ENCODE results near the gene RINL.
A peak's percentile ranks its signal among the peaks of the same experiment; 100 is the strongest.

The RINL gene

DNA sequence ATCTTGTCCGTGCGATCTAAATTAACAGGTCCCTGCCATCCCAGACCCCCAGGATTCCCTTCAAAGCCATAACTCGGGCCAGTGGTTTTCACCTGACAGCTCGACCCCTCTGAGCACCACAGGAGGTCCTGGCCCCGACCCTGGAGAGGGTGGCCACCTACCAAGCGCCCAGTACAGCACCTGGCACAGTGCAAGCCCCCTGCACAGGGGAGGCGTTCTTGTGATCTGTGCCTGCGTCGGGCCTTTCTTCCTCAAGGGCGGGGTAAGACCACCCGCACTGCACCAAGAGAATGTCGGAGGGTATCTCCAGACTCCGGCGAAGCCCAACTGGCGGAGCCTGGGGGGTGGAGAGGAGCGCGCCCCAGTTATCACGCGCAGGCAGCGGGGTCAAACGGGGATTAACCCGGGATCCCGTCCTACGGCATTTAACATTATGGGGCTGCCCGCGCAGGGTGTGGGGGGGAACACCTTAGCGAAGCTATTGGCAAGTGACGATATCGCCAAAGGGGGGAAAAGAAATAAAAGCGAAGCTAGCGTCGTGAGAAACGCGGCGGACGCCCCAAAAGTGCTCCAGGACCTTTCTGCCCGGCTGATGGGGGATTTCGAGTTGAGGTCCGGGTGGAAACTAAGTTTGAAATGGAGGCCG is 27.0 kb downstream of the RINL start:
- no peak overlapping the region for H3K23ac ChIP-seq (ENCODE audit: low read length)
- peak overlapping the region; percentile 72 for H2BK12ac ChIP-seq (ENCODE audit: low read length)
- H3K79me2 ChIP-seq (ENCODE audit: control insufficient read depth, insufficient read depth, low read length, poor library complexity), result peaks cover 28% of the 10 kb centered on the region
- no peaks in the 10 kb centered on the region for H3K27me3 ChIP-seq (ENCODE audit: insufficient read depth, low read length)
- peak overlapping the region; percentile 34 for H3K9ac ChIP-seq (ENCODE audit: low read length)
- peak overlapping the region; percentile 75 for H3K4me3 ChIP-seq (ENCODE audit: low read depth, low read length)
- peak overlapping the region; percentile 78 for H4K8ac ChIP-seq (ENCODE audit: low read depth, low read length)
- peak overlapping the region; percentile 73 for H3K4me2 ChIP-seq (ENCODE audit: low read length)
- peak overlapping the region; percentile 46 for H3K4ac ChIP-seq (ENCODE audit: low read depth, low read length)
- peak overlapping the region; percentile 81 for H3K27ac ChIP-seq (ENCODE audit: low read depth, low read length)
- peak overlapping the region; percentile 67 for H3K14ac ChIP-seq (ENCODE audit: low read length)
- peaks cover under 1% of the 10 kb centered on the region for H3K9me3 ChIP-seq (ENCODE audit: insufficient read depth, low read depth, low read length)
- peak overlapping the region; percentile 65 for H2AK5ac ChIP-seq (ENCODE audit: low read length)
- H4K12ac ChIP-seq (ENCODE audit: low read depth, low read length), result peak overlapping the region; percentile 37
- no peak for DNase-seq
- peak overlapping the region; percentile 54 for H2BK120ac ChIP-seq (ENCODE audit: insufficient read depth, low read length, poor library complexity)
- peak overlapping the region; percentile 86 for H4K91ac ChIP-seq (ENCODE audit: low read depth, low read length)
- peak overlapping the region; percentile 79 for H2BK5ac ChIP-seq (ENCODE audit: low read depth, low read length, poor library complexity)
- H3K36me3 ChIP-seq (ENCODE audit: control insufficient read depth in 1 of 2, insufficient read depth in 2 of 2, low read length in 2 of 2), result peaks cover 17 to 20% of the 10 kb centered on the region in 2 experiments
- peaks cover 19 to 20% of the 10 kb centered on the region in 2 experiments for H3K4me1 ChIP-seq (ENCODE audit: control insufficient read depth in 1 of 2, insufficient read depth in 2 of 2, low read length in 2 of 2)
- H3K79me1 ChIP-seq (ENCODE audit: low read length), result peaks cover 27% of the 10 kb centered on the region
- peak overlapping the region; percentile 44 for H2AFZ ChIP-seq (ENCODE audit: insufficient read depth, low read length, poor library complexity)
- H3K18ac ChIP-seq (ENCODE audit: low read length), result peak overlapping the region; percentile 28
- WGBS (ENCODE audit: extremely low coverage, insufficient coverage, insufficient read length), result no CpG with 5 or more reads among the region's 40 CpGs

DNA sequence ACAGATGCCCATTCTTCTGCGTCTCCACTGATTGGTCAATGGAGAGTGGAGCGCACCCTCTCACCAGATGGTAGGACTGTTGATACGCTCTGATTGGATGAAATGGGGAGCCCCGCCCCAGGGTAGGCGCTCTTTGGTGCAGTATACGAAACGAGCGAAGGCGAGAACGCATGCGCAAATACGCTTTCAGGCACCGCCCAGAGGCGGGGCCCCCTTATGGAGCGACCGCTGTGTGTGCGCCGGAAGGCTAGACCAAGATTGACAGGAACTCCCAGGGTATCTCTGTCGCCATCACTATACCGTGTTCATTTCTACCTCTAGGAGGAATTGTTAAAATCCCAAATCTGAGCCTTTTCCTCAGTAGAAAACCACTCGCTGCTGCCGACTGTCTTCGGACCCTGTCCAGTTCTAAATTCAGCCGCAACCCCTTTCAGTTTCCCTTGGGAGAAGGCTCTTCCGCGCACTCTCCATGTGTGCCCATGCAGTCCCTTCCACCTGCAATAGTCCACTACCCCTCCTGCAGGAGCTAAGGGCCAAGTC is 27.6 kb downstream of the RINL start:
- H3K9me3 ChIP-seq (ENCODE audit: insufficient read depth, low read depth, low read length), result no peaks in the 10 kb centered on the region
- H3K18ac ChIP-seq (ENCODE audit: low read length), result peak overlapping the region; percentile 28
- peak overlapping the region; percentile 81 for H3K27ac ChIP-seq (ENCODE audit: low read depth, low read length)
- peaks cover 23 to 26% of the 10 kb centered on the region in 2 experiments for H3K36me3 ChIP-seq (ENCODE audit: control insufficient read depth in 1 of 2, insufficient read depth in 2 of 2, low read length in 2 of 2)
- peak overlapping the region; percentile 37 for H4K12ac ChIP-seq (ENCODE audit: low read depth, low read length)
- no peak overlapping the region for H3K23ac ChIP-seq (ENCODE audit: low read length)
- peak overlapping the region; percentile 38 for H2AFZ ChIP-seq (ENCODE audit: insufficient read depth, low read length, poor library complexity)
- peak overlapping the region; percentile 63 for H2BK12ac ChIP-seq (ENCODE audit: low read length)
- H3K79me2 ChIP-seq (ENCODE audit: control insufficient read depth, insufficient read depth, low read length, poor library complexity), result peaks cover 28% of the 10 kb centered on the region
- H2BK120ac ChIP-seq (ENCODE audit: insufficient read depth, low read length, poor library complexity), result peak overlapping the region; percentile 54
- WGBS (ENCODE audit: extremely low coverage, insufficient coverage, insufficient read length), result no CpG with 5 or more reads among the region's 26 CpGs
- H3K4me1 ChIP-seq (ENCODE audit: control insufficient read depth in 1 of 2, insufficient read depth in 2 of 2, low read length in 2 of 2), result peaks cover 19 to 20% of the 10 kb centered on the region in 2 experiments
- H3K4ac ChIP-seq (ENCODE audit: low read depth, low read length), result peak overlapping the region; percentile 46
- peak overlapping the region; percentile 45 for H3K4me3 ChIP-seq (ENCODE audit: low read depth, low read length)
- H3K14ac ChIP-seq (ENCODE audit: low read length), result peak overlapping the region; percentile 67
- peak overlapping the region; percentile 86 for H4K91ac ChIP-seq (ENCODE audit: low read depth, low read length)
- peak overlapping the region; percentile 78 for H4K8ac ChIP-seq (ENCODE audit: low read depth, low read length)
- peaks cover 27% of the 10 kb centered on the region for H3K79me1 ChIP-seq (ENCODE audit: low read length)
- H3K9ac ChIP-seq (ENCODE audit: low read length), result peak overlapping the region; percentile 34
- no peaks in the 10 kb centered on the region for H3K27me3 ChIP-seq (ENCODE audit: insufficient read depth, low read length)
- H3K4me2 ChIP-seq (ENCODE audit: low read length), result peak overlapping the region; percentile 73
- peak overlapping the region; percentile 28 for H2BK5ac ChIP-seq (ENCODE audit: low read depth, low read length, poor library complexity)
- peak in 1 of 2 donors; percentile 100 for DNase-seq
- H2AK5ac ChIP-seq (ENCODE audit: low read length), result peak overlapping the region; percentile 65

DNA sequence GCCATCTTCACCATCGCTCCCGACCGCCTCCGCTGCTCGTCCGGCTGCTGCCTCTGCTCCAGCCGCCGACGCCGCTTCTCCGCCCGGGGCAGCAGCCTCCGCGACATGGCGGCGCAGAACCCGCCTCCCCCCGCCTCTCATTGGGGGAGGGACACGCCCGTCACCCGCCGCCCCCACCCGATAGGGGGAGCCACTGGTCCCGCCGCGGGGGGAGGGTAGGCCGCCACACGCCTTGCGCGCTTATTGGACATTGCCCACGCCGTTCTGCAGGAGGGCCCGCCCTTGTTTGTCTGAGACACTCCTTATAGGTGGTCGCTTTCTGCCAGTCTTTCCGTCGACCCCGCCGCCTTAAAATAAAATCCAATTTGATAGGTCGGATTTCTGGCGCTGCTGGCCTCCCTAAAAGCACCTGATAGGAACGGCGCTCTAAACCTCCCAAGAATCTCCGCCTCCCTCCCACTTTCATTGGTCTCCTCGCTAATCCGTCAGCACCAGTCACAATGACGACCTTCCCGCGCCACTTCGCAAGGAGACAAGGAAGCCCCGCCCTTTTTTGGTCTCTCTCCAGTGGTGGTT is 28.1 kb downstream of the RINL start, which contains the start of gene HNRNPL:
HNRNPL (minus strand) TSS at position 127 of the 576 bp plus-strand sequence; CDS start at position 107, 20 bp downstream.
- Histone ChIP-seq H2BK5ac (ENCODE audit: low read depth, low read length, poor library complexity) (peak within 1 kb of the TSS; percentile 98), H4K8ac (ENCODE audit: low read depth, low read length) (peak within 1 kb of the TSS; percentile 97), H2AFZ (ENCODE audit: insufficient read depth, low read length, poor library complexity) (peak within 1 kb of the TSS; percentile 53), H3K4me2 (ENCODE audit: low read length) (peak within 1 kb of the TSS; percentile 73), H3K36me3 (ENCODE audit: control insufficient read depth in 1 of 2, insufficient read depth in 2 of 2, low read length in 2 of 2) (peaks cover 29 to 31% of the 10 kb centered on the region in 2 experiments), H3K79me1 (ENCODE audit: low read length) (peaks cover 27% of the 10 kb centered on the region), H3K18ac (ENCODE audit: low read length) (peak within 1 kb of the TSS; percentile 96), H3K27me3 (ENCODE audit: insufficient read depth, low read length) (no peaks in the 10 kb centered on the region), H2BK120ac (ENCODE audit: insufficient read depth, low read length, poor library complexity) (peak within 1 kb of the TSS; percentile 98), H2BK12ac (ENCODE audit: low read length) (peak within 1 kb of the TSS; percentile 63), H4K91ac (ENCODE audit: low read depth, low read length) (peak within 1 kb of the TSS; percentile 100), H3K27ac (ENCODE audit: low read depth, low read length) (peak within 1 kb of the TSS; percentile 99), H3K4me1 (ENCODE audit: control insufficient read depth in 1 of 2, insufficient read depth in 2 of 2, low read length in 2 of 2) (peaks cover 19 to 20% of the 10 kb centered on the region in 2 experiments), H3K23ac (ENCODE audit: low read length) (no peak within 1 kb of the TSS), H3K14ac (ENCODE audit: low read length) (peak within 1 kb of the TSS; percentile 98), H3K4me3 (ENCODE audit: low read depth, low read length) (peak within 1 kb of the TSS; percentile 95), H3K9ac (ENCODE audit: low read length) (peak within 1 kb of the TSS; percentile 85), H3K4ac (ENCODE audit: low read depth, low read length) (peak within 1 kb of the TSS; percentile 99), H4K12ac (ENCODE audit: low read depth, low read length) (peak within 1 kb of the TSS; percentile 84), H2AK5ac (ENCODE audit: low read length) (peak within 1 kb of the TSS; percentile 87), H3K79me2 (ENCODE audit: control insufficient read depth, insufficient read depth, low read length, poor library complexity) (peaks cover 28% of the 10 kb centered on the region), H3K9me3 (ENCODE audit: insufficient read depth, low read depth, low read length) (no peaks in the 10 kb centered on the region)
- peak; percentile 100 for DNase-seq
- no CpG with 5 or more reads among the region's 50 CpGs for WGBS (ENCODE audit: extremely low coverage, insufficient coverage, insufficient read length)

GRCh38 chr19:38849147-38849859 is 28.8 kb downstream of the RINL start:
- WGBS (ENCODE audit: extremely low coverage, insufficient coverage, insufficient read length), result no CpG with 5 or more reads among the region's 76 CpGs
- Histone ChIP-seq H2AK5ac (ENCODE audit: low read length) (peak overlapping the region; percentile 87), H3K4me2 (ENCODE audit: low read length) (peak overlapping the region; percentile 68), H3K79me1 (ENCODE audit: low read length) (peaks cover 27% of the 10 kb centered on the region), H2BK5ac (ENCODE audit: low read depth, low read length, poor library complexity) (peak overlapping the region; percentile 98), H3K9me3 (ENCODE audit: insufficient read depth, low read depth, low read length) (no peaks in the 10 kb centered on the region), H2AFZ (ENCODE audit: insufficient read depth, low read length, poor library complexity) (peak overlapping the region; percentile 53), H3K36me3 (ENCODE audit: control insufficient read depth in 1 of 2, insufficient read depth in 2 of 2, low read length in 2 of 2) (peaks cover 35 to 38% of the 10 kb centered on the region in 2 experiments), H3K18ac (ENCODE audit: low read length) (peak overlapping the region; percentile 96), H2BK120ac (ENCODE audit: insufficient read depth, low read length, poor library complexity) (peak overlapping the region; percentile 98), H3K23ac (ENCODE audit: low read length) (no peak overlapping the region), H3K27ac (ENCODE audit: low read depth, low read length) (peak overlapping the region; percentile 99), H4K91ac (ENCODE audit: low read depth, low read length) (peak overlapping the region; percentile 100), H3K14ac (ENCODE audit: low read length) (peak overlapping the region; percentile 98), H2BK12ac (ENCODE audit: low read length) (peak overlapping the region; percentile 12), H3K4me3 (ENCODE audit: low read depth, low read length) (peak overlapping the region; percentile 95), H3K79me2 (ENCODE audit: control insufficient read depth, insufficient read depth, low read length, poor library complexity) (peaks cover 28% of the 10 kb centered on the region), H4K8ac (ENCODE audit: low read depth, low read length) (peak overlapping the region; percentile 97), H4K12ac (ENCODE audit: low read depth, low read length) (peak overlapping the region; percentile 84), H3K27me3 (ENCODE audit: insufficient read depth, low read length) (no peaks in the 10 kb centered on the region), H3K4me1 (ENCODE audit: control insufficient read depth in 1 of 2, insufficient read depth in 2 of 2, low read length in 2 of 2) (peaks cover 19 to 20% of the 10 kb centered on the region in 2 experiments), H3K9ac (ENCODE audit: low read length) (peak overlapping the region; percentile 85), H3K4ac (ENCODE audit: low read depth, low read length) (peak overlapping the region; percentile 99)
- DNase-seq, result peak; percentile 93 to 98
